ENCODE data around the gene PCCB.
"Not testable (repeated sequence)": the region's sequence is repeated elsewhere in the genome, so short reads cannot be mapped to it uniquely, and the experiment has no call there.

PCCB gene

DNA sequence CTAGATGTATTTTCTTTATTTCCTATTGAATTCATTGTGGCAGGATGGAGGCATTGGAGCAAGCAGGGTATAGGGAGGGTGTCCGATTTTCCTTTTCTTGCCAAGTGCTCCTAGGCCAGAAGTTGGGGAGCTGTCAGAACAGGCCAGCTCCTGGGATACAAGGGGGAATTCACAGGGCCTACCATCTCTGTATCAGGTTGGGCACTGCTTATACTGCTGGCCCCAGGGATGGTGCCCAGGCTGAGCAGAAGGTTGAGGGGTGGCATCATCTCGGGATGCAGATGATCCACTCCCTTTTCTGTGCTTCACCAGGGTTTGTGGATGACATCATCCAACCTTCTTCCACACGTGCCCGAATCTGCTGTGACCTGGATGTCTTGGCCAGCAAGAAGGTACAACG is 79.5 kb downstream of the PCCB start:
- DNase-seq, result no peak

- DNase-seq, result no peak
These were observed 80.8 kb downstream of the PCCB start for GRCh38 chr3:136330900-136331299.

GRCh38 chr3:136332302-136332701 is 82.2 kb downstream of the PCCB start:
- DNase-seq, result no peak

DNA sequence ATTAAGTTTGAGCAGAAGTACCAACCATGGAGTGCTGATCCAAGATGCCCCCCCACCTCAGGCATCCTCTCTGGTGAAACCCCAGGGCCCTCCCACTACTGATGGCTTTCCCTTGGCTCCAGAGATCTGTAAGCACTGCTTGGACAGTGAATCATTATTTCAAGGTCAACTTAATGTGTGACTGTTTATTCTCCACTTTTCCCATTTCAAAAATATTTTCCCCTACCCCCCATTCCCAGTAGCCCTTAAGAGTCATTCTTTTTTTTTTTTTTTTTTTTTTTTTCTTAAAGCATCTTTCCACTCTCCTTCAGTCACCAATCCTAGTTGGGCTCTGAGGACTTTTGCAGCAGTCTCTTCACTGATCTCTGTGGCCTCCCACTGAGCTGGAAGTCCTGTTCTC is 82.6 kb downstream of the PCCB start:
- no peak for DNase-seq

GRCh38 chr3:136334209-136334608 is 84.1 kb downstream of the PCCB start:
- no peak for DNase-seq

DNA sequence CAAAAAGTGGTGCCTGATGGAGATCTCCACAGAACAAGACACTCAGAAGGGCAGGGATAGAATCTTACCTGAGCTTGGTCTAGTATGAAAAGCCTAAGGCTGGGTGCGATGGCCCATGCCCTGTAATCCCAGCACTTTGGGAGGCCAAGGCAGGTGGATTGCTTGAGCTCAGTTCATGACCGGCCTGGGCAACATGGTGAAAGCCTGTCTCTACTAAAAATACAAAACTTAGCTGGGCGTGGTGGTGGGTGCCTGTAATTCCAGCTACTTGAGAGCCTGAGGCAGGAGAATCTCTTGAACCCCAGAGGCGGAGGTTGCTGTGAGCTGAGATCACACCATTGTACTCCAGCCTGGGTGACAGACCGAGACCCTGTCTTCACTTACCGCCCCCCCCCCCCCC is 84.6 kb downstream of the PCCB start:
- not testable (repeated sequence) for DNase-seq

DNA sequence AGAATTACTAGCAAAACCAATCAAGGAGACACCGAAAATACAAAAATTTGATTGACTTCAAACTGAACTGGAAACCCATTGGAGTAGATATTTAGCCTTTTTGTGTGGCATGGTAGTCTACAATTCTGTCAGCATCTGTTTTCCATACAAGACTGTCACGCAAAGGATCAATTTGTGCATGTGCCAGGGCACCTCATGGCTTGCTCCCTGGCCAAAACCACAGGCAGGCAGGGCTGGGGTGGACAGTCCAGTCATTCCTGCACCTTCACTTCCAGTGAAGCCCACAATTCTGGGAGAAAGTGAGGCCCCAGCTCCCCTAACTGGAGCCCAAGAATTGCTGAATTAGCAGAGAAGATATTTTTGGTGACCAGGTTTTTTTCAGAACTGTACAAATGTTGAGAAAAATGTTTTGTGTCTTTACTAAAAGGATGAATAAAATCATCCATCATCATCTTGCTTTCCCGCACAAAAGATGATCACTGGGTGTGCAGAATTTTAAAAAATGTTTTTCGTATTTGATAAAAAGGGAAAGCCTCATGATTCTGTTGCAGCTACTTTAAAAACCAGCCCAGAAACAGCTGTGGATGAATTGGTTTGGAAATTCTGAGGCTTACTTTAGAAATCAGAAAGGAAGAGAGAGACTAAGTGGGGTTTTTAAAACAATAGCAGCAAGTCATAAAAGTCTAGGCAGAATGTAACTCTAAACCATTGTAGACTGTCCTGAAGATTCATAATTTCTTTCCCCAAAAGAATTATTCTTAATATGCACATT is 86.4 kb downstream of the PCCB start:
- no peak for DNase-seq

GRCh38 chr3:136343446-136343845 is 93.3 kb downstream of the PCCB start:
- DNase-seq, result peak in 1 of 3 experiments; percentile 39

DNA sequence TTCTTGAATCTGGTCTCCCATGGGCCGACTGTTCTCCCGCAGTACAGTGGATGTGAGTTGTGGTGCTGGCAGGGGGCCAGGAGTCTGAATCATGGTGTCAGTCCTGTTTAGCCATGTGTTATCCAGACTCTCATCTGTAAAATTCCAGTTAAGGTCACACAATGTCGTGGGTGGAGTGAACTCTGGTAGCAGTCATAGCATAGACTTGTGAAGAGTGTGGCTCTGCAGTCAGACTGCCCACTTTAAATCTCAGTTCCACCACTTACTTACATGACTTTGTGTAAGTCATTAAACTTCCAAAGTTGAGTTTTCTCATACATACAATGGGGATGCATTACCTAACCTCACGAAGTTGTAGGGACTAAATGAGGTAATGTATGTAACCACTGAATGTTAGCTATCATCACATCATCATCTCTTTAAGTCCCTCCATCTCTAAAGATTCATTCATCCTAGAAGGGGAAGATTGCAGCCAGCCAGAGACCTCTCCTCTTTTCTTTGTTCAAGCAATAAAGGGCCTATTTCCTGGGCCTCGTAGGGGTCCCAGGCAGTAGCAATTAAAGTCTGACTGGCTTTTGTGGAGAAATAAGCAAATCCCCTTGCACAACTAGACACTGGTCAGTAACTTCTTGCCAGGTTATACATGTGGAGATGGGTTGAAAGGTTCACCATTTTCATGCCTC is 93.9 kb downstream of the PCCB start:
- DNase-seq, result peak in 1 of 3 experiments; percentile 17

GRCh38 chr3:136346486-136346885 is 96.3 kb downstream of the PCCB start:
- no peak for DNase-seq

- DNase-seq, result no peak
These were observed 100.0 kb downstream of the PCCB start for GRCh38 chr3:136350132-136350531.

GRCh38 chr3:136350557-136350956 is 100.4 kb downstream of the PCCB start:
- no peak for DNase-seq

- DNase-seq, result no peak
These were observed 101.2 kb downstream of the PCCB start for GRCh38 chr3:136351351-136351750.

GRCh38 chr3:136351905-136352304 is 101.8 kb downstream of the PCCB start:
- no peak for DNase-seq

DNA sequence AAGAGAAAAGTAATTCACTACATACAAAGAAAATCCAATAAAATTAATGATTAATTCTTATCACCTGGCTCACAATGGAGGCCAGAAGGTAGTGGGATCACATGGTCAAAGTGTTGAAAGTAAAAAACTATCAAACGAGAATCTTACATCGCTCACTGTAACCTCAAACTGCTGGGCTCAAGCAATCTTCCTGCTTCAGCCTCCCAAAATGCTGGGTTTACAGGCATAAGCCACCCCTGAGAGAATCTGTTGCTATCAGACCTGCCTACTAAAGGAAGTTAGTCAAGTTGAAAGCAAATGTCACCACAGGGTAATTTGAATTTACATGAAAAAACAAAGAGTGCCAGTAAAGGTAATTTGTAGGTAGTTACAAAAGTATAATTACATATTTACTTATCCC is 103.3 kb downstream of the PCCB start:
- peak in 1 of 3 experiments; percentile 14 for DNase-seq

DNA sequence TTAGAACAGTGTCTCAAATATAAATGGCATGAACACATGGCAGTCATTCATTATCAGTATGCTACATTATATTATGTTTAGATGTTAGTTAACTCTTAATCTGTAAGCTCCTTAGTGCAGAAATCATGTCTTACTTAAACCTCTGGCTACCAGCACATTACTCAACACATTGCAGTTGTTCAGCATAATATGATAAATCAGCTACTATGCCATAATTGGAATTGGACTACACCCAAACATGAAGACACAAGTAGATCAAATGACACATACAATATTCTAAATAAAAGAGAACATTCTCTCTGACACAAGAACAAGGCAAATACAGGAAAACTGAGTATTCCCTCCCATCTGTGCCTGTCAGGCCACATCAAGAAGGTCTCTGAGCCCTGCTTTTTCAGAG is 116.1 kb downstream of the PCCB start:
- DNase-seq, result no peak

GRCh38 chr3:136375800-136376199 is 125.7 kb downstream of the PCCB start:
- not testable (repeated sequence) for DNase-seq

- peak in 1 of 3 experiments; percentile 27 for DNase-seq
These were observed 127.4 kb downstream of the PCCB start for GRCh38 chr3:136377508-136377907.

- DNase-seq, result no peak
These were observed 127.9 kb downstream of the PCCB start for GRCh38 chr3:136378011-136378410.
